Measurements from ENCODE around the gene PTBP1. TPM values are rescaled to one million over a fixed set of nuclear protein-coding genes. Genes with fewer than 3 reads are reported as not detected.

PTBP1 gene
- total and polyA plus RNA-seq, 9 of the 15 experiments (the other 6 are each of a cell fraction or from before 2014, with no cell fraction given) = 14.0 to 759 (median 234) TPM

- peak within 1 kb of the TSS; percentile 83 for H3K27ac ChIP-seq (ENCODE audit: extremely low read depth, low read depth, low read length)
- peak within 1 kb of the TSS; percentile 62 to 93 for H3K9ac ChIP-seq (ENCODE audit: insufficient read depth in 1 of 2, low read depth in 2 of 2, low read length in 2 of 2)
- intact Hi-C loops (cut with micrococcal nuclease) (no loop called here), in situ Hi-C loops (cut with MboI) (no loop called here)
- H3K9me3 ChIP-seq (replicated peaks; ENCODE audit: control insufficient read depth, insufficient read depth, low read depth, low read length) = no peaks in the 10 kb centered on the region
- H3K4me3 ChIP-seq = peak within 1 kb of the TSS; percentile 85
- ATAC-seq (peak; percentile 64), FAIRE-seq (no peak), DNase-seq (ENCODE audit: extremely low read depth in 1 of 4, low spot score in 3 of 4) (peak in 3 of 4 experiments; percentile 56 to 79 (median 70))
- peaks cover 22% of the 10 kb centered on the region; the same call in 2 of the 3 replicates for H3K79me2 ChIP-seq (ENCODE audit: control insufficient read depth, insufficient read depth, low read length)
- BruUV-seq (replicated peaks) = no TSS peak
- POLR2A ChIA-PET = interaction anchor here (0.6 kb wide), 2 partner anchors 57 to 301 kb away, joined by 3 to 4 read pairs; no protein-coding TSS in a partner anchor
- peak within 1 kb of the TSS; percentile 68 for H2AFZ ChIP-seq (ENCODE audit: low read depth, low read length)
- no peaks in the 10 kb centered on the region for H3K9me1 ChIP-seq (ENCODE audit: control insufficient read depth, insufficient read depth, low read length)
- H4K20me1 ChIP-seq (replicated peaks; ENCODE audit: control insufficient read depth, insufficient read depth, low read length) = no peaks in the 10 kb centered on the region
- no peaks in the 10 kb centered on the region for H3K36me3 ChIP-seq (ENCODE audit: control insufficient read depth, insufficient read depth, low read length)
- WGBS (ENCODE audit: insufficient coverage, low coverage, missing lambda C conversion rate) = 1% methylated on average over 13 of the region's 86 CpGs
- CTCF ChIA-PET (ENCODE audit: low intra/inter-chr PET ratio) = no interaction called here
- H3K27me3 ChIP-seq (ENCODE audit: control insufficient read depth in 2 of 2, insufficient read depth in 2 of 2, low read length in 2 of 2) = no peaks in the 10 kb centered on the region
- peaks cover 15 to 67% of the 10 kb centered on the region in 2 experiments for H3K4me1 ChIP-seq (replicated peaks in 1 of 2; ENCODE audit: control insufficient read depth in 2 of 2, insufficient read depth in 2 of 2, low read length in 2 of 2)
- H3K4me2 ChIP-seq (ENCODE audit: insufficient read depth, low read length) = peak within 1 kb of the TSS; percentile 71
- TF ChIP-seq E2F6 (IDR thresholded peaks at IDR 0.05; ENCODE audit: borderline replicate concordance in 1 of 2, extremely low read depth in 1 of 2, insufficient read depth in 1 of 2, insufficient read length in 1 of 2, low read depth in 1 of 2, low read length in 1 of 2, poor library complexity in 1 of 2, severe bottlenecking in 1 of 2) (peak in 1 of 2 experiments; percentile 41), CREBBP (IDR thresholded peaks at IDR 0.05; ENCODE audit: low read depth, low read length) (no peak), PCBP1 (IDR thresholded peaks at IDR 0.05; ENCODE audit: low read depth, low read length, poor library complexity, severe bottlenecking) (no peak), CAMTA2 (CRISPR knock-in tag; conservative IDR thresholded peaks at IDR 0.05) (no peak), HES1 (IDR thresholded peaks at IDR 0.05; ENCODE audit: low read depth) (no peak), TARDBP (IDR thresholded peaks at IDR 0.05) (no peak), TFAP4 (CRISPR knock-in tag; IDR thresholded peaks at IDR 0.05; ENCODE audit: borderline replicate concordance) (no peak), CLOCK (CRISPR knock-in tag; IDR thresholded peaks at IDR 0.05; ENCODE audit: borderline replicate concordance) (no peak), FUS (optimal IDR thresholded peaks at IDR 0.05; ENCODE audit: low read depth, low read length) (no peak), ELF4 (CRISPR knock-in tag; IDR thresholded peaks at IDR 0.05) (no peak), KLF16 (IDR thresholded peaks at IDR 0.05) (no peak), ZNF77 (CRISPR knock-in tag; IDR thresholded peaks at IDR 0.05) (no peak), ZNF133 (CRISPR knock-in tag; IDR thresholded peaks at IDR 0.05) (no peak), SIX5 (IDR thresholded peaks at IDR 0.05; ENCODE audit: borderline replicate concordance in 1 of 2, insufficient read depth in 1 of 2, low read depth in 1 of 2, low read length in 2 of 2) (no peak), RBFOX2 (IDR thresholded peaks at IDR 0.05; ENCODE audit: low read depth, low read length) (0 out of 2 replicates have a peak, but pooled peaks have one; percentile 22), CREM (IDR thresholded peaks at IDR 0.05; ENCODE audit: low read depth) (no peak; the same call in 1 of the 2 replicates), GATA2 (CRISPR knock-in tag; IDR thresholded peaks at IDR 0.05) (no peak)
Observed at GRCh38 chr19:821825-822503, 24.7 kb downstream of the PTBP1 start, which contains the start of gene PLPPR3. PLPPR3 (minus strand) TSS chr19:821955; CDS start chr19:821559, 396 bp downstream.

All from K562 (cell line).